ENCODE data around the gene TCP11L1.

DNA sequence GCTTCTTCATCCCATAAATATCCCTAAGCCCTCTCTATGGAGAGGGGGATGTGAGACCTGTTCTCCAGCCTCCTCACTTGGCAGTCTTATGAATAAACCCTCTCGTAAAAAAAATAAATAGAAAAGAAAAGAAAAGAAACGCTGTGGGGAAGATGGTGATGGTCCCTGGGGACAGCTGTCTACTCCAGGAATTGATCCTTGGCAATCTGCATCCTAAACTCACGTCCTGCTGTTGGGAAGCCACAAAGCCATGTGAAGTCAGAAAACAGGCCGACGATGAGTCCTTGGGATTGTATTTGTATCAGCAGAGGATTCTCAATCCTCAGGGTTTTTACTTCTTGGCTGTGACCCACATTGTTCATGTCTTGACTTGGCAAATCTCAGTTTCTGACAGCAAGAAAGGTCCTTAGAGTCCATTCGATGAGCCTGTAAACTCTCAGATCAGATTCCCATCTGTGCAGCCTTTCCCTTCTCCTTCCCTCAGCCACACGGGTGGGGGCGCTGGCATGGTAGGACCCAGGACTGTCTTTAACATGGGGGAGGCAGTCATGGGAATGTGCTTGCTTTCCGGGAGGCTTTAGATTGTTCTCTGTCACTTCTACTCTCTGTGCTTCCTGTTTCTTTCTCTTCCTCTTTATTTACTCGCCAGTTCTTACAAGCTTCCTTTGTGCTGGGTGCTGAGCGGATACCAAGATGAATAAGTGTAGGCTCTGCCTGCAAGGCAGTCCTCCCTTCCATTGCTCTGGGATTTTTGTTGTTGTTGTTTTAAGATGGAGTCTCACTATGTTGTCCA lies 24.9 kb downstream of the TCP11L1 start:
- TF ChIP-seq EZH2 (IDR thresholded peaks at IDR 0.05; ENCODE audit: insufficient read depth, poor library complexity, severe bottlenecking) (no peak), EZH2phosphoT487 (IDR thresholded peaks at IDR 0.05; ENCODE audit: insufficient read depth, low read depth) (no peak)
